GM18498 (cell line): ENCODE measurements around the gene RCE1.

ENCODE experiments used
- ATAC-seq: cut with Tn5 transposase; IDR thresholded peaks from one replicate; pipeline ENCODE4 v1.9.1; 2021; ENCODE audit warnings: mild to moderate bottlenecking, moderate library complexity; ENCODE audit not compliant: unreplicated experiment

Gene RCE1

GRCh38 chr11:66884443-66884842 lies 41.2 kb downstream of the RCE1 start:
- ATAC-seq = no peak

DNA sequence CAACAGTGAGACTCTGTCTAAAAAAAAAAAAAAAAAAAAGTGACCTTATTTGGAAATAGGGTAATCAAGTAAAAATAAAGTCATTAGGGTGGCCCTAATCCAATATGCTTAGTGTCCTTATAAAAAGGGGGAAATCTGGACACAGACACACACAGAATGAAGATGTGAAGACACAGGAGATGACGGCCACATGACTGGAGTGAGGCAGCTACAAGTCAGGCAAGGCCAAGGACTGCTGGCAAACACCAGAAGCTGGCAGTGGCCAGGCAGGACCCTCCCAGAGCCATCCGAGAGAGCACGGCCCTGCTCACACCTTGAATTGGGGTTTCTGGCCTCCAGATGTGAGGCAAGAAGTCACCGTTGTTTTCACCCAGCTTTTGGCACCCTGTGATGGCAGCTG lies 42.2 kb downstream of the RCE1 start:
- ATAC-seq = no peak

GRCh38 chr11:66885950-66886440 lies 42.8 kb downstream of the RCE1 start:
- ATAC-seq = no peak

DNA sequence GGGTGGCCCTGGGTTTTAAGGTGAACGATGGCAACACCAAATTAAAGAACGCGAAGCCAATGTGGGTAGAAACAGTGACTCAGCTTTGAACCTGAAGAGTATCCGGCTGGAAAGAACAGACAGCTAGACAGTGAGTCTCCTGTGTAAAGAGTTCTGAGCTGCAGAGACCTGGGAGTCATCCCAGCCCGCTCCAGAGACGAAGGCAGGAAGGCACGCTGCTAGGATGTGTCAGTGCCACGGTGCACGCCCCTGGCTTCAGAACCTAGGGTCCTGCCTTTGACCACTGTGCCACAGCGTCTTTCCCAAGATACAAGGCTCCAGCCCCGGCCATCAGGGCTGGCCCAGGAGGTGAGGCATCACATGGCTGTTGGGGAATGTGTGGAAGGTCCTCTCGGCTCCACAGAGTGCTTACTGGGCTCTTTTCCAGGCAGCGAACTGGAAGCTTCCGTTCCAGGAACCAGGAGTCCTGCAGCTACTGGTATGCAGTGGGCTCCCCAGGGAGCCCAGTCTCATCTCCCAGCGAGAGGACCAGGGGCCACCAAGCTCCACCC lies 43.5 kb downstream of the RCE1 start:
- ATAC-seq = no peak

- ATAC-seq = no peak
Measured at GRCh38 chr11:66887526-66887925, 44.3 kb downstream of the RCE1 start.

DNA sequence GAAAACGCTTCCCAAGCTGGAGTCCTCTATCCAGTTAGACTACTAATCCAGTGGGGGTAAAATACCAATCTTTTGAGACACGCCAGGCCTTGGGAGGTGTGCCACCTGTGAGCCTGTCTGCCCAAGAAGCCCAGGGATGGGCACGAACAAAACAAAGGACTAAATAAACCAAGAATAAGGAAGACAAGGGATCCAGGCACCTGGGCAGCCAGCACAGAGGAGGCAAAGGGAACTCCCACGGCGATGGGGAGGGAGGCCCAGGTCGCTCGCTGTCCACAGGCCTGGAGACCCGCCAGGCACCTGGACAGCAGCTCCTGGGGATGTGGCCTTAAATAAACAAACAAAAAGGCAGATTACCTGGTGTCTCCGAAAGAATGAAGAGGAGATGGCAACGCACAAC lies 45.0 kb downstream of the RCE1 start:
- no peak for ATAC-seq

DNA sequence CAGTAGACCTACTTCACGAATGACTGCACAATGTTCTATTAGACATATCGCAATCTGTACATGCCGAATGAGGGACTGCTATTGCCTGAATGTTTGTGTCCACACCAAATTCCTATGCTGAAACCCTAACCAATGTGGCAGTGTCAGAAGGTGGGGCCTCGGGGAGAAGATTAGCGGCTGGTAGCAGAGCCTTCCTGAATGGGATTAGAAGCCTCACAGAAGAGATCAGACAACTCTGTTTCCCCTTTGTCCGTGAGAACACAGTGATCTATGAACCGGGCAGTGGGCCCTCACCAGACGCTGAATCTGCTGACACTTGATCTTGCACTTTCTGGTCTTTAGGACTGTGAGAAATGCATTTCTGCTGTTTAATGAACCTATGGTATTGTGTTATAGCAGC lies 46.7 kb downstream of the RCE1 start:
- no peak for ATAC-seq

DNA sequence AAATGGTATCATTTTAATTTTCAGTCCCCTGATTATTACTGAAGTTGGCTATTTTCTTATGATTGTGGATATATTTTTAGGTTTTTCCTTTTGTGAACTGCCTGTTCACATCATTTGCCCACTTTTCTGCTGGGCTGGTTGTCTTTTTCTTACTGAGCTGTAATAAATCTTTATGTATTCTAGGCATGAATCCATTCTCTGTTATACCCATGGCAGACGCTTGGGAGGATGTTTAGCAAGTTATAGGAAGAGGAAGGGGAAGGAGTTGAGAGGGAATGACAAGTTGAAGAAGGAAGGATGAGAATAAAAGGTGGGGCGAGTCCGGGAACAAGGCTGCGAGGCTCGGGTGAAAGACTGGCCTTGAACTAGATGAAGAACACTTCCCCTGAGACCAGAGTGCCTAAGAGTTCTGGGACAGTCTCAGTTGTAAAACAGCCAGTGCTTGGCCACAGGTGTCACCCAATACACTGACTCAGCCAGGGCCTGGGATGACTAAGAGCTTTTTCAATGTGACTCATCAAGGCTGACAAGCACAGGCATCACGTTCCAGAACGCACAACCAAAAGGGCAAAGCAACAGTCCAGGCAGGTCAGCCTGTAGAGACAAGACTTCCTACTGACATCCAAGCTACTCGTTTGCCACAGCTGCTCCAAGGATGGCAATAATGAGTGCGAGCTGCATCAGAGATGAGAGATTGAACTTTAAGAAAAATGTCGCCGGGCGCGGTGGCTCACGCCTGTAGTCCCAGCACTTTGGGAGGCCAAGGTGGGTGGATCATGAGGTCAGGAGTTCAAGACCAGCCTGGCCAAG lies 48.8 kb downstream of the RCE1 start:
- ATAC-seq = no peak

- no peak for ATAC-seq
Measured at GRCh38 chr11:66892911-66893310, 49.7 kb downstream of the RCE1 start.

DNA sequence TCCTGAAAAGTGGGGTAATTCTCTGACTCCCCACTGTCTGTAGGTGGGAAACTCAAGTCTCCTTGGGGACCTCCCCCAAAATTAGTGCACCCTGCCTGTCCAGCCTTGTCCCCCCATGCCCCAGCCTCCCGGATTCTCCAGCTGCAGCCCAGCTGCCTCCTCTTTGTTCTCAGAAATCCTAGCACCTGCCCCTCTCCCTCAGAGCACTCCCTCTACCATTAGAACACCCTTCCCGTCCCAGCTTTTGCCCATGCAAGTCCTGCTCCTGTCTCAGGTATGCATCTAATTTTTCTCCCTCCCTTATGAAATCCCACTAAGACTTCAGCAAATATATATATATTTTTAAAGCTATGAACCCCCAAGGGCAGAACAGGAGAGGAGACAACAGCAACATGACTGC lies 50.9 kb downstream of the RCE1 start:
- no peak for ATAC-seq
